Activated CD4-positive, alpha-beta T cell treated with anti-CD3 and anti-CD28 coated beads for 24 hours (primary cell): ENCODE data around the gene ANKRD33B.
"Not testable (repeated sequence)": the region's sequence is repeated elsewhere in the genome, so short reads cannot be mapped to it uniquely, and the experiment has no call there.

Experiments used
- DNase-seq, 2 donors: peaks; one replicate each; pipeline ENCODE4 v3.0.0-alpha.2; 2020; ENCODE audit warnings: low read depth in 2 of 2

The ANKRD33B gene

DNA sequence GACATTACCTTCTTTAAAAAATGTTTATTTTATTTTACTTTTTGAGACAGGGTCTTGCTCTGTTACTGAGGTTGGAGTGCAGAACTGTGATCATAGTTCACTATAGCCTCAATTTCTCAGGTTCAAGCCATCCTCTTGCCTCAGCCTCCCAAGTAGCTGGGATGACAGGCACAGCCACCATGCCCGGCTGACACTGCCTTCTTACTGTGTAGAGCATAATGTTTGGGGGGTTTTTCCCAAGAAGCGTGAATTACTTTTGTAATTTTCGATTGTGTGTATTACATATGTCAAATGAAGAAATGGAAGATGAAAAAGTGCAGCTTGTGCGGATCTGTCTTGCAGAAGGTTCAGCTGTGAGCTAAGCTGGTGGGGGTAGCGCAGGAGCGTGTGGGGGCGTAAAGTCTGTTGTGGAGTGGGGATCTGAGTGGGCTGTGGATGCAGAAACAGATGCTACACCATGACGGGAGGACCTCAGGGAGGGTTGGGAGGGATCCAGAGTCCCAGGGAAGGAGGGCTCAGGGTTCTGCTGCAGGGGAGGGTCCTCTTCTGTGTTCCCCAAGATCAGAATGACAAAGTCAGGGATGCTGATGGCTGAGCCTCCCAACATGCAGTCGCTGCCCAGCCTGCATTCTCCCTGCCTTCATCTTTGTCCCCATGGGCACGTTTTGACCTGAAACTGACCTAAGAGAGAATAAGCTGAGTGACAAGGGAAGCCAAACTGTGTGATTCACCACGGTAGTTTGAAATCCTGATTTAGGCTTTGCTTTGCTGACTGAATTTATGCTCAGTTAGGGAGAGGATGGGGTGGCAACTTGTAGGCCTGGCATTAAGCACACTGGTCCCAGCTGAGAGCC is 6.8 kb upstream of the ANKRD33B start:
- DNase-seq: no peak

DNA sequence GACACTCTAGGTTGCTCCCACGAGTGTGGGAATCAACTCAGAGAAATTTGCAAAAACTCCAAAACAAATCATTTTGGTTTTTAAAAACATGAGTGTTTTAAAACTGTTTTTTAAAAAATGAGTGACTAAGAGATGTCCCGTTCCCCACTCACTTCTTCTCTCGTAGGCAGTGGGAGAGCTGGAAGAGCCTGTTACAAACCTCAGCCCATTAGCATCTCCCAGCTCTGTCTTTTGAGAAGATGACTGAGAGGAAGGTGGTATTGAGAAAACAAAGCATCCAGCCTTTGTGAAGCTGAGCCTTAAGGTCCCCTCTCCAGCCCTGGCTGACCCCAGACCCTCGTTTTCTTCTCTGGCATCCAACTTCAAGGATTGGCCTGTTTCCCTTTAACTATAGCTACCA is 4.7 kb upstream of the ANKRD33B start:
- no peak for DNase-seq

DNA sequence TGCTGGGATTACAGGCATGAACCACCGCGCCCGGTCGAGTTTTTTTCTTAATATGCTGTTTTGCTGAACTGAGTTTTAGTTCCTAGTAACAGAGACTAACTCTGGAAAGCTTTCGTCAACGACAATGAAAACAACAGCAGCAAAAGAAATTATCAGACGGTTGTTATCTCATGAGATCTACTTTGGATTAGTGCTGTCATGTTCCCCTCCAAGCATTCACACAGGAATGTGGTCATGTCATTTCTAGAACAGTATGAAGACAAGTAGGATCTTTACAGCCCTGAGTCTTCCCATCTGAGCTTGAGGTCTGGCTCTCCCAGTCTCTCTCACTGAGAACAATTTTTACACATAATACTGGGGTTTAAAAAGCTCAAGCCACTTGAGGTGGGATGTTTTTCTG is 4.0 kb upstream of the ANKRD33B start:
- no peak for DNase-seq

DNA sequence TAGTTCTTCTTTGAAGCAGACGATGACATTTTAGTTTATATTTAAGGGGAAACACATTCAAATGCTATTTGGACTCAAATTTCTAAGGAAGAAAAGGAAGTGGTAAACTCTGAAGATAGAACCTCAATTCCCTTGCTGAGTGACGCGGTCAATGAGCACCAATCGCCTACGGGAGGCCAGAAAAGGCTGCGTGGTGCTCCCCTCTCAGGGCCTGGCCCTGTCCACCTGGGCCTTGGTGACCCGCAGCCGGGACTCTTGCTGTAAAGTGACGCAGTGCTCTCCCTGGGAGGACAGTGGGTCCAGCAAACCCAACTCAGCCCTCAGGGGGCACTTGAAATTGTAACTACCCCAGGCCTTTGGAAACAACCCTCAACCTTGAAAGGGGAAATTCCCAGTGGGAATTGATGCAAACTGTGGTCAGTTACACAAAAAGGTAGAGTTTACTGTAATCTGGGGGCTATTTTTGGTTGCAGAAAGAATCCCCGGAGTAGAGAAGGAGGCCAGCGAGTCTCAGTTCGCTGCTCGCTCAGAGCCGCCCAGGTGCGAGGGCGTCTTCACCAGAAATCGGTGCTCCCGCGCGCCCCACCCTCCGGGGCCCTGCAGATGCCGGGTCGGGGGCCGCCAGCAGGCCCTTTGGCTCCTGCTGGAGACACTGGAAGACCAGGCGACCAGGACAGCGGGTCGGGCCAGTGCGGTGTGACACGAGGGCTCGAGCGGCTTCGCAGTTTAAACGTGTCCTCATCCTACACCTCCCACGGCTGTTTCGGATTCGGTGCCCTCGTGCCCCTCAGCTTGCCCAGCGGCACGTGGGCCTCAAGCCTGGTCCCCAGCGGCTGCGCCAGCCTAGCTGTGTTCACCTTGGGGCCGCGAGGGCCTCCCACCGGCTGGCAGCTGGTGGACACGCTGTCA is 1.4 kb upstream of the ANKRD33B start:
- DNase-seq: no peak

DNA sequence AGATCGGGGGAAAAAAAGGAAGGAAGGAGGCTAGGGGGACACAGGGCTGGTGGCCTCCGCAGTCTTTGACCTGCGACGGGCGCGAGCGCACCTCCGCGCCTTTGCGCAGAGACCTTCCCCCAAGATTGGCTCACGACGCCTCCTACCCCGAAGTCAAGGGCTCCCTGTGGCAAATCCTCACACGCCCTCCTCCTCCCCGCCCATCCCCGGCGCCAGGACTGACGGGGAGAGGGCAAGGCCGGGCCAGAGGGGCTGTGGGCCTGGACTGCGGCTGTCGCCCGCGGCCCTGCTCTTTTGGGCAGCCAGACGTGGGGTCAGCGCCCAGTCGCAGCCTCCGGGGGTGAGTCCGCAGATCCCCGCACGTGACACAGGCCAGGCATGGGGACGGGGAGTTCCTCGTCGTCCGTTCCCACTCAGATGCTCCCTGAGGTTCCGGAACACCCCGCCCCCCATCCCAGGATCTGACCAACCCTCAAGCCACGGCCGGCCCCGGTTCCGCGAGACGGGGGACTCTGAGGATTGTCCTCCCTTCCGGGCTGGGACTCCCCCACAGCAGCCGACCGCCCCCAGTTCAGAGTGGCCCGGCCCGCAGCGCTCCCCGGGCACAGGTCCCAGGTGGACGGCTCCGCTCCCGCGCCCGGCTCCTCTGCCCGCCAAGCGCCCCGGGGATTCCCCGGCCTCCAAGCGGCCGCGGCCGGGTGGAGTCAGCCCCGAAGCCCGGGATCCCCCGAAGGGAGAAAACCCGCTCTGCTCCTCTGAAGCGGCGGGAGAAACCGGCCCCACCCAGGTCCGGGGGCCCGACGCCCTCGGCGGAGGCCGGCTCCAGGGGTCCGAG is 543 bp upstream of the ANKRD33B start:
- peak; percentile 7 to 31 for DNase-seq

DNA sequence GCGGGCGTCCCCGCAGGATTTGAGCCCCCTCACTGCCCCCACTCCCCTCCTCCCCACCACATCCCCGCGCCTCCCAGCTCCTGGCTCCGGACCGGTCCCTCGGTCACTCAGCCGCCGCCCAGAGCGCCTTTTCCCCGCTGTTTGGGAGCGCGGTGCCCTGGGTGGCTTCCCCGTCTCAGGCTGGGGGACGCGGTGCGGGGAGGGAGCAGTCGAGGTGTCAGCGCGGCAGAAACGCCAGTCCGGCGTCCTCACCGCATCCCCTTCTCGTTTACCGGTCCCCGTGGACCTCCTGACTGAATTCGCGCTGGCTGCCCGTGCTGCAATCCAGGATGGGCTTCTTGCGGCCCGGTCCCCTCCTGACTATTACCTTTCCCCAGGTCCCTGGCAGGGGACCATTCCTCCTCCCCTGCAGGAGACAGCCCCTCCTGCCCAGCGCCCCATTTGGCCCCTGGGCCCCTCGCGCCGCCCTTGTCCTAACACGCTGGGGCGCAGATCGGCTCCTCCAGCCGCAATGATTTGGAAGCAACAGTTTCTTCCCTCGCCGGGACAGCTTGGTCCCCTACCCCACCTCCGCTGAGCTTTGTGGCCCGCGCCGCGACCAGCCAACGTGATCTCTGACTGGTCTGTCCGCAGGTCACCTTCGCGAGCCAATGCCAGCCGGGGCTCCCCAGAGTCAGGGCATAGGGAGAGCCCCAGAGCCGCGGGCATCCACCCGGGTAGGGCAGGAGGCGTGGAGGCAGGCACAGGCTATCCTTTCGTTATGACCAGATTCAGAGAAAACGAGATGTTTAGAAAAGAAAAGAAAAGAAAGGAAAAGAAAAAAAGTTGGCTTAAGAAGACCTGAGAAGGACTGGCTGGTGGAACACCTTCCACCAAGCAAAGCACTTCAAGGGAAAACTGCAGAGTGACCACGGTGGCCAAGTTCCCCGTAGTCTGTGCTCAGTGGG is 1.2 kb downstream of the ANKRD33B start:
- no peak for DNase-seq

DNA sequence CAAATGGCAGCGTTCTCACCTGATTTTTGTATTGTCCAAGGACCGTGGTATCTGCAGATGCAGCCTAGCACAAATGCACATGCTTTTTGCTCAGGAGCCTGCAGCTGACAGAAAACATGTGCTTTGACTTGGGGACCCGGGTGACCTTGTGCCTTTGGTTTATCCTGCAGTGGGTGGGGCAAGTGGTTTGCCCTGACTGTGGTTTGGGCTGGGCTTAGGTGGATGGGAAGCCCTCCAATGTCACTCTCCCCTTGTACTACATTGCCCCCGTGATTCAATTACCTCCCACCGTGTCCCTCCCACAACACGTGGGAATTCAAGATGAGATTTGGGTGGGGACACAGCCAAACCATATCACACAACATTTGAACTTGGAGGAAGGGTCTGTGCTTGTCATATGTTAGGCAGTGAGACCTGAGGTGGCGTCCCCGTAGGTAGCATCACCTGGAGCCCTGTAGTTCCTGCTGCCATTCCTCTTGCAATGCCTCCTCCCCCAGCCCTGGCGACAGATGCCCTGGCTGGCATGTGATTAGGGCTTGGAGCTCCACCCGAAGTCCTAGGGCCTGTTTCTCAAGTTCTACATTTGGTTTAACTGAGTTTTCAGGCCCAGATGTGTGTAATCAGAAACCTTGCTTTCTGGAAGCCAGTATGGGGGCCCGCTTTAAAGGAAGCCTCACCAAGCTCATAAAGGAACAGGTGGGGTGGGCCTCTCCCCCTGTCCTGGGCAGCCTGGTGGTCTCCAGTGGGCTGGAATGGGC is 2.1 kb downstream of the ANKRD33B start:
- no peak for DNase-seq

DNA sequence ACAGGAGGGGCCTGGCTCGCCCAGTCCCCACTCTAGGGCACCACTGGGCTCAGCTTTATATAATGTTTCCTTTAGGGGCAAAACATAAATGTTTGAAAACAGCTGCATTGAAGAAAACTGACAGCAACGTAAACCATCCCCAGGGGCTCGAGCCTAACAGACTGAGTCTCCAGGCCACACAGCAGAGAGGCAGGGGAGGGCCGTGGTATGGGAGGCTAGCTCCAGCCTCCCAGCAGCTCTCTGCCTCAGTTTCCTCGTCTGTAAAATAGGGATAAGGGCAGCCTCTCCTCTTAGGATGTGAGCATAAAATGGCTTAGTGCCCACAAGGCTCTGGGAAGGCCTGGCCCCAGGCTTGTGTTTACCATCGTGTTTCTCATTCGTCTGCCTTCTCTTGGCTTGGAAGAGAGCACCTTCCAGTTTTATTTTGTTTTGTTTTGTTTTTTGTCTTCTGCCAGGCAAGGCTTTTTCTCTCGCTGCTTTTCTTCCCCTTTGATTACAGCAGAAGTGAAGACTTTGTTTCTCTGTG is 2.7 kb downstream of the ANKRD33B start:
- no peak for DNase-seq

DNA sequence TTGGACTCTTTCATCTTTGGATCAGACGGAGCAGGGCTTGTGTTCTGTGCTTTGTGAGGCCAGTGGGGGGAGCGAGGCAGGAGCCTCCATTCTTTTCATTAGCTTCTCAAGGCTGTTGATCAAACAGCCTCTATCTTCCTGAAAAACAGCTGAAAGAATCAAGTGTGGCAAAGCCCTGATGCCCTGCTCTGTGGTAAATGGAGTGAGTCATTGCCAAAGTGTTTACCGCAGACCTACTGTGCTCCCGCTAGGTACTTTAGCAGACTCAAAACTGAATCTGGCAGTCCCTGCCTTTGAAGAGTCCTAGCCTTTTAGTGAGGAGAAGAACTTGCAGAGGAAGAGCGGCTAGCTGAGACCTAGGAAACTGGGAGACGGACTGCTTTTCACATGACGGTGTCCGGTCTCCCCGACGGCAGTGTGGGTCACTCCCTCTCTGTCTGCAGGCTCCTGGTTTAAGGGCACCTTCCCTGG is 3.3 kb downstream of the ANKRD33B start:
- no peak for DNase-seq

DNA sequence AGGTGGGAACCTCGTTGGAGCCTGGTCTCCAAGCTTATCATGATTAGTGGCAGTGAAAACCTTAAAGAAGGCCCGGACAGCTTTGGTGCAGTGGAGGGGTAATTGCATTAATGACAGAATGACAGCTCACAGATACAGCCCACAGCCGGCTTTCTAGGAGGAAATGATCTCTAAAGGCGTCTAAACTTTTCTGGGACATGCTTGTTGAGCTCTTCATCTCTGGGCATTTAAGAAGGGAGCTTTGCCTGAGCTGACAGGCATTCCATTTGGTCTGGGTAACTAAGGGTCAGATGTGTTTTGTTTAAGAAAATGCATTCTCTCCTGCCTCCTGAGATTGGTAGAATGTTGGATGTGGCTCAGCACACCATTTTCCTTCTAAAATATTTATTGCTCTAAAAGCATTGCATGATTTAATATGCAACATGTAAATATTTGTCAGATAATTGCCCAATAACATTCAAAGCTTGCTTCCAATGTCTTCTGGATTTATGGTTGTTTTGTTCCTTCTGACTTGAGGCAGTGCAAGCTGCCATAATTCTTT is 4.0 kb downstream of the ANKRD33B start:
- DNase-seq: no peak

DNA sequence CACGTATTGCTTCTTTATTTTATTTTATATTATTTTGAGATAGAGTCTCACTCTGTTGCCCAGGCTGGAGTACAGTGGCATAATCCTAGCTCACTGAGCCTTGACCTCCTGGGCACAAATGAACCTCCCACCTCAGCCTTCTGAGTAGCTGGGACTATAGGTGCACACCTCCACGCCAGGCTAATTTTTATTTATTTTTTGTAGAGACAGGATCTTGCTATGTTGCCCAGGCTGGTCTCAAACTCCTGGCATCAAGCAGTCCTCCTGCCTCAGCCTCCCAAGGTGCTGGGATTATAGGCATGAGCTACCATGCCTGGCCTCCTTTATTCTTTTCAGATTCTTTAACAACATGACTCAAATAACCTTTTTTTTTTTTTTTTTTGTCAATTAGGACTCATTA is 6.7 kb downstream of the ANKRD33B start:
- not testable (repeated sequence) for DNase-seq

DNA sequence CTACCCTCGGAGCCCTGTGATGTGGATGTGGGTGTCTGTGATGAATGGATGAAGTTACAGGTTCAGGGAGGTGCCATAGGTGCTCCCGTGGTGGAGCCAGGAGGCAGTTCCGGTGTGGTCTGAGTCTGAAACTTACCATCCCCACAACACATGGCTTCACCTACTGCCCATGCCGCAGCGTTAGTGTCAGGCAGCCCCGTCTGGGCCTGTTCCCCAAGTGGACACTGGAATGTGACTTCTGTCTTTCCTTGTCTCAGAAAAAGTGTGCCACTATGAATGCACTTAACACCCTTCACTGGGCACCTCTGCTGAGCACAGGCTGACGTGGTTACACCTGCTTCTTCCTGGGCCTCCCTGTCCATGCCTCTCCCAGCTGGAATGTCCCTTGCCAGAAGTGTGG is 8.6 kb downstream of the ANKRD33B start:
- no peak for DNase-seq

DNA sequence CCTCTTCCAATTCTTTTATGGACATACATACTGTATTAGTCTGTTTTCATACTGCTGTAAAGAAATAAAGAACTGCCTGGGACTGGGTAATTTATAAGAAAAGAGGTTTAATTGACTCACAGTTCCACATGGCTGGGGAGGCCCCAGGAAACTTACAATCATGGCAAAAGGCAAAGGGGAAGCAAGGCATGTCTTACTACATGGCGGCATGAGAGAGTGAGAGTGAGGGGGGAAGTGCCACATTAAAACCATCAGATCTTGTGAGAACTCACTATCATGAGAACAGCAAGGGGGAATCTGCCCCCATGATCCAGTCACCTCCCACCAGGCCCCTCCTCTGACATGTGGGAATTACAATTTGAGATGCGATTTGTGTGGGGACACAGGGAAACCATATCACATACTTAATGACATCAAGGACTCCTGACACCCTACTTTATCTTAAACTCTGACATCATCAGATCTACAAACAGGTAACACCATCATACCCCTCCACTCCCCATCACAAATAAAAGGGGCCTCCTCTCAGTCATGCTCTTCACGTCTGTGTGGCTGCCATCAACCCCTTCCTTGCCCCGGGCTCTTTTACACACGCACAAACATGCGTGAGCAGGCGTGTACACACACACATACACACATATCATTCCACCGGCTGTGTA is 9.7 kb downstream of the ANKRD33B start:
- no peak for DNase-seq

DNA sequence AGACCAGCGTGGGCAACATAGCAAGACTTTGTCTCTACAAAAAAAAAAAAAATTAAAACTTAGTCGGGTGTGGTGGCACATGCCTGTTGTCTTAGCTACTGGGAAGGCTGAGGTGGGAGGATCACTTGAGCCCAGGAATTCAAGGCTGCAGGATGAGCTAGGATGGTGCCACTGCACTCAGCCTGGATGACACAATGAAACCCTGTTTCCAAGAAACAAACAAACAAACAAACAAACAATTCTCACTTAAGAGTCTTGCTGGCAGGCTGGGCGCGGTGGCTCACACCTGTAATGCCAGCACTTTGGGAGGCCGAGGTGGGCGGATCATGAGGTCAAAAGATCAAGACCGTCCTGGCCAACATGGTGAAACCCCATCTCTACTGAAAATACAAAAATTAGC is 11.0 kb downstream of the ANKRD33B start:
- not testable (repeated sequence) for DNase-seq

DNA sequence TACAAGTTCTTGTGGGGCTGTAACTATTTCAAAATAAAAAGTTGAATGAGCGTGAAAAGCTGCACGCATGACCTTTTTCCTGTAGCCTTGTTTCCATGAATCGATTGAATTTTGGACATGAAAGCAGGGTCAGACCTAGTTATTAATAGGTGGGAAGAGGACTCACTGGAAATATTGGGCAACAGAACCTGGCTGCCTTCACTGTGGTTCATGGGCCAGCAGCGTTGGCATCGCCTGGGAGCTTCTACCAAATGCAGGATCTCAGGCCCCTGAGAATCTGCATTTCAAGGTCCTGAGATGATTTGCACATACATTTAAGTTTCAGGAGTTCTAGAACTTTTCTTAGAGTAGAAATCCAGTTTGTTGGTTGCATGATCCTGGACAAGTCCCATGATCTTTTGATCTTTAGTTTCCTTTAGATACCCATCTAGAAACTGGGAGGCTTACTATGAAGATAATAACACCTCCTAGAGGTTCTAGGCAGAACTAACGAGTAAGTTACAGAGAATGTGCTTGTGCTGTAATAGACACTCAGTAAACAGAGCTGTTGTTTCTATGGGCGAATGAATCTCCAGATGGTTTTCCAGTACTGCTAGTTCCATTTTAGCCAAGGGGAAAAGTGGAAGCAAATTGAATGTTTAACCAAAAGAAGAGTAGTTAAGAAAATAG is 12.4 kb downstream of the ANKRD33B start:
- DNase-seq: no peak

DNA sequence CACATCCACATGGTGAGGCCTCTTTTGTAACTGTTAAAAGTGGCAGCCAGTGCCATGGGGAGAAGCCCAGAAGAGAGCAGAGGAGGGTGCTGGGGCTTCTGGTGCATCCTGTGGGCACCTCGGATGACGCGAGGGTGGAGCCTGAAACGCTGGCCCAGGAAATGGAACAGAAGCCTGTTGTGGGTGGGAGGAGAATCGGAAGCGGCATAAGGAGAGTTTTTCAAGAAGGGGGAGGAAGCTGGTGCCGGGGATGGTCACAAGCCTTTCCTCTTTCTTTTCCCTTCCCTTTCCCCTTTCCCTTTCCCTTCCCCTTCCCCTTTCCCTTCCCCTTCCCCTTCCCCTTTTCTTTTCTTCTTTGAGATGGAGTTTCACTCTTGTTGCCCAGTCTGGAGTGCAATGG is 12.9 kb downstream of the ANKRD33B start:
- DNase-seq: no peak

DNA sequence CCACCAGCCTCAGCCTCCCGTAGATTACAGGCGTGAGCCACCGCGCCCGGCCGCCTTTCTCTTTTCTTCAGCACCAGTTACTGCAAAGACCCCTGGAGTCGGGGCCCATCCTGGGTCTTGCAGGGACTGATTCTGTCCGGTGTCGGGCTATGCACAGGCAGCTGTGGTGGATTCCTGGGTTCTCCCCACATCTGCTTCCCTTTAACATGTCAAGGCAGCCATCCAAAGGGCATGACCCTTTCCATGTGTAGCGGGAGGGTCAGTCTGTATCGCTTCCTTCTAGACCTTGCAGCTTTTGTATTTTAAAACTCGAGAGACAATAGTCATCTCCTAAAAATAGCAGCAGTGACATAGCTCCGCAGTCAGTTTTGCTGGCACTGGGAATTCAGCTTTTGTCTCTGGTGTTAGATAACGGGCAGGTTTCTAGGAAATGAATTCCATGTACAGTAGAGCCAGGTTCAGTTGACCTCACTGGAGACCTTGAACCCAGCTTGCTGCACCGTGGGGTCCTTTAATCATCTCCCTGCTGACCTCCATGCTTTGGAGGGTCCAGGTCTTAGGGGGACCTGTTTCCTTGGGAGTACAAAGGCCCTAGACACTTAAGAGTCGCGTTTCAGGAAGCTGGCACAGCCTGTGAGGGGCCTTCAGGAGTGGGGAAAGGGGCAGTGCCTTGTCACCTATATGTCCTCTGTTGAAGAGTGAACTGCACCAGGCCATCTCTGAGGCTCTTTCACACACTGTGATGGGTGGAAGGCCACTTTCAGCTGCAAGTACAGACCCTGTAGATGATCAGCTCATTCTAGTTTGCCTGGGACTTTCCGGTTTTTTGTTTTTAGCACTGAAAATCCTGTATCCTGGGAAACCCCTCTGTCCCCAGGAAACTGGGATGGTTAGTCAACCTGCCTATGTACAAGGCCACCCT is 13.8 kb downstream of the ANKRD33B start:
- DNase-seq: no peak
